Peyer's patch (tissue), 4 donors: Measurements from ENCODE around the gene PSG6. TPM values are rescaled to one million over a fixed set of nuclear protein-coding genes. Genes with fewer than 3 reads are reported as not detected.
"Not testable (repeated sequence)": the region's sequence is repeated elsewhere in the genome, so short reads cannot be mapped to it uniquely, and the experiment has no call there.

Experiments
- DNase-seq, 3 donors: peaks; one replicate each; pipeline ENCODE4 v3.0.0-alpha.2; 2017 to 2019
- H3K27ac ChIP-seq, 4 donors: fragments of 200-600 bp; sonication (generic); one replicate each; pipeline ENCODE4 v1.5.1; 2016 to 2019
- H3K27me3 ChIP-seq, 2 donors: fragments of 200-600 bp; sonication (generic); one replicate each; pipeline ENCODE4 v1.5.1; 2019
- H3K36me3 ChIP-seq, 3 donors: fragments of 200-600 bp; sonication (generic); one replicate each; pipeline ENCODE4 v1.5.1; 2016 to 2019
- H3K4me1 ChIP-seq, 4 donors: fragments of 200-600 bp; sonication (generic); one replicate each; pipeline ENCODE4 v1.5.1; 2016 to 2019
- H3K4me3 ChIP-seq, 4 donors: fragments of 200-600 bp; sonication (generic); 1 replicate in 3 of 4; 2 replicates in 1 of 4; pipeline ENCODE4 v1.5.1; 2016 to 2019; ENCODE audit warnings: mild to moderate bottlenecking in 1 of 4
- H3K9me3 ChIP-seq, 4 donors: fragments of 200-600 bp; sonication (generic); one replicate each; pipeline ENCODE4 v1.5.1; 2016 to 2019; ENCODE audit warnings: mild to moderate bottlenecking in 1 of 4
- POLR2A ChIP-seq, 2 donors: fragments of 450-650 bp; IDR thresholded peaks; one replicate each; pipeline ENCODE4 v1.5.1; 2017; ENCODE audit warnings: antibody characterized with exemption in 2 of 2, mild to moderate bottlenecking in 2 of 2, moderate library complexity in 2 of 2
- total RNA-seq, 4 donors: library from RNA; depleted of rRNA; stranded (reverse); fragments of >200 nt; gene quantifications; one replicate each; pipeline ENCODE4 v1.1.0, GENCODE V29; 2016
- TF ChIP-seq, protein P1 (sequence below), 6 experiments: fragments of 450-650 bp in 4 of 6; fragments of 200-600 bp in 2 of 6; sonication (generic) in 1 of 6; IDR thresholded peaks; one replicate each; pipeline ENCODE4 v1.5.1; 2017 to 2019; ENCODE audit warnings: antibody characterized with exemption in 6 of 6, mild to moderate bottlenecking in 3 of 6, moderate library complexity in 1 of 6

PSG6 gene
- total RNA-seq, 4 donors from 2014 or later: not detected

DNA sequence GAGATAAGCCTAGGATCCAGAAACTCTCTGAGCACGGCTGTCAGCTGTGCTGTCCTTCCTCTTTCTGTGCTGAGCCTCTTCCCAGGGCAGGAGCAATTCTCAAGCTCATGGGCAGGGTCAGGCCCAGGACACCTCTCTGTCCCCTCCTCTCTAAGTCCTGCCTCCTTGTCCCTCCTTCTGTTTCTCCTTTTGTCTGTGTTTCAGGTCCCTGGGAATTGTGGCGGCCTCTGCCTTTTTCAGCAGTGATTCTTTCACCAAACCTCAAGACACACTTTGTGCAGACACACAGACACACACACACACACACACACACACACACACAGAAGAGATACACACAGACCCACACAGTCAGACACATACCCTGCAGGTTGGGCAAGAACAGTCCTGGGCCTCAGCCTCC lies 38.1 kb downstream of the PSG6 start, which contains the start of gene PSG1:
Gene PSG1 (minus strand): TSS at position 101 of the 400 bp plus-strand sequence. CDS start 132 bp downstream, outside the sequence.
- H3K4me1 ChIP-seq: no peaks in the 10 kb centered on the region
- H3K9me3 ChIP-seq: no peaks in the 10 kb centered on the region
- H3K27ac ChIP-seq: no peak within 1 kb of the TSS
- no peak for DNase-seq
- H3K27me3 ChIP-seq: no peaks in the 10 kb centered on the region
- H3K36me3 ChIP-seq: no peaks in the 10 kb centered on the region
- TF ChIP-seq POLR2A (IDR thresholded peaks at IDR 0.05): no peak
- TF ChIP-seq, protein P1, sequence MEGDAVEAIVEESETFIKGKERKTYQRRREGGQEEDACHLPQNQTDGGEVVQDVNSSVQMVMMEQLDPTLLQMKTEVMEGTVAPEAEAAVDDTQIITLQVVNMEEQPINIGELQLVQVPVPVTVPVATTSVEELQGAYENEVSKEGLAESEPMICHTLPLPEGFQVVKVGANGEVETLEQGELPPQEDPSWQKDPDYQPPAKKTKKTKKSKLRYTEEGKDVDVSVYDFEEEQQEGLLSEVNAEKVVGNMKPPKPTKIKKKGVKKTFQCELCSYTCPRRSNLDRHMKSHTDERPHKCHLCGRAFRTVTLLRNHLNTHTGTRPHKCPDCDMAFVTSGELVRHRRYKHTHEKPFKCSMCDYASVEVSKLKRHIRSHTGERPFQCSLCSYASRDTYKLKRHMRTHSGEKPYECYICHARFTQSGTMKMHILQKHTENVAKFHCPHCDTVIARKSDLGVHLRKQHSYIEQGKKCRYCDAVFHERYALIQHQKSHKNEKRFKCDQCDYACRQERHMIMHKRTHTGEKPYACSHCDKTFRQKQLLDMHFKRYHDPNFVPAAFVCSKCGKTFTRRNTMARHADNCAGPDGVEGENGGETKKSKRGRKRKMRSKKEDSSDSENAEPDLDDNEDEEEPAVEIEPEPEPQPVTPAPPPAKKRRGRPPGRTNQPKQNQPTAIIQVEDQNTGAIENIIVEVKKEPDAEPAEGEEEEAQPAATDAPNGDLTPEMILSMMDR (IDR thresholded peaks at IDR 0.05): no peak
- no peak within 1 kb of the TSS for H3K4me3 ChIP-seq

DNA sequence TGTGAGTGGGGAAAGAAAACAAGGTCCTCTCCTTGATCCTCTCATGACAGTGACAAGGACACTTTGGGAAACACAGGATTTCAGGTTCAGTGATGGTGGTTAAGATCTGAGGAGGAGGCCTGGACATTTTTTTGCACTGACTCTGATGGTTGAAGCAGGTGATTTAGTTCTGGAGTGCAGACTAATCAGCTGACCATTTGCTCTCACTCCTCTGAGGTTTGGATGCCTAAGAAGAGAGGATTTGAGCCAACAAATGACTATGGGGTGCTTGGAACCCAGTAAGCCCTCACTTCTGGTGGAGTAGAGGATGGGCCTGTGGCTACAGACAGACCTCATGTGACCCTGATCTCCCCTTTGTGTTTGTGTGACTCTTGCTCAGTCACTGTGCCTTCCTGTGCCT lies 41.1 kb downstream of the PSG6 start:
- not testable (repeated sequence) for DNase-seq, H3K9me3 ChIP-seq, H3K27ac ChIP-seq, H3K36me3 ChIP-seq, H3K4me1 ChIP-seq, H3K4me3 ChIP-seq, H3K27me3 ChIP-seq

DNA sequence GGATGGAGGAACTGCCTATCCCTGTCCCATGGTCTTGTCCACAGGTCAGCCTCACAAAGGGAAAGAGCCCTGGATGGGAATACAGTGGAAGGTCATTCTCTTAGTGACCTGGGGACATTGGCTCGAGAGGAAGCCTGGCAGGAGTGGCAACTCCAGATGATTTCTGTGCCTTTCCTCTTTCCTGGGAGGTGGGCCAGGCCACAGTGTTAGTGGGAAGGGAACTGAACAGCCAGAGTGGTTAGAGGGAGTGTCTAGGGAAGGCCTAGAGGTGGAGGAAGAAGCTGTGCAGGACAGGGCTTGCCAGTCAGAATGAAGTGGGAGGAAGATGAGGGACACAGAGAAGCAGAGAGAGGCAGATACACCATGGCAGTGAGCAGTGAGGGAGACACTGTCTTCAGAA lies 41.8 kb downstream of the PSG6 start:
- not testable (repeated sequence) for H3K9me3 ChIP-seq, H3K36me3 ChIP-seq, H3K27me3 ChIP-seq, H3K4me3 ChIP-seq, H3K27ac ChIP-seq, H3K4me1 ChIP-seq, DNase-seq

DNA sequence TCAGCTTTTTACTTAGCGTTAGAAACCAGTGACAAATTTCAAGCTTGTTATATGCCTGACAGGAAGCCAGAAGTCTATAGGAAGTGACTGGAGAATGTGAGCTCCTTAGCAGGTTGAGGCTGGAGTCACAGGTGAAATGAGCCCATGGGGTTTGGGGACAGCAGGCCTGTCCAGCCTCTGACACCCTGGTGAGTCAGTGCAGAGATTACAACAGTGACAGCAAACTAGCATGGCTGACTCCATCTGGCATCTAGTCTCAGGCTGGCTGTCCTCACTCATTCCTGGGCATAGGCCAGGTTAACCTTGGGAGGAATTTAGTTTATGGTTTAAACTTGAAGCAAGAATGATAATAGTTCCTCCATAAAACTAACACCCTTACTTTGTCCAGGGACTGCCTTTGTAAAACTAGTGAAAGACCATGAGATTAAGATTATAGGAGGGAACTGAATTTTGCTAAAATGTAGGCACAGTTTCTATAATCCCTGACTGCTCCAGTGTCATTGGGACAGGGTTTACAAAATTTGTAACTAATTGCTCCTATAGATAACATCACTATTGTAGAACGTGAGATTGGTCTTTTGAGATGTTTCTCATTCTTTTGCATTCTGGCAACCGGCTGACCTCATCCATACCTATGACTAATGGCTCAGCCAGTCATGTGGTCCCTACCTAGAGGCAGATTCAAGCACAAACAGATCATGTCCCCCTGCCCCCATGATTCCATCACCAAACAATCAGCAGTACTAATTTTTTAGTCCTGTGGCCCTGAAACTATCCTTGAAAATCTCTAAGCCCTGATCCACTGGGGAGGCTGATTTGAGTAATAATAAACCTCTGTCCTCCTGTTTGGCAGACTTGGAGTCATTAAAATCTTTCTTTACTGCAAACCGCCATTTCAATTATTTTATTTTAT lies 42.5 kb downstream of the PSG6 start:
- not testable (repeated sequence) for H3K4me1 ChIP-seq, H3K9me3 ChIP-seq, H3K27me3 ChIP-seq, H3K27ac ChIP-seq, H3K4me3 ChIP-seq, DNase-seq, H3K36me3 ChIP-seq

DNA sequence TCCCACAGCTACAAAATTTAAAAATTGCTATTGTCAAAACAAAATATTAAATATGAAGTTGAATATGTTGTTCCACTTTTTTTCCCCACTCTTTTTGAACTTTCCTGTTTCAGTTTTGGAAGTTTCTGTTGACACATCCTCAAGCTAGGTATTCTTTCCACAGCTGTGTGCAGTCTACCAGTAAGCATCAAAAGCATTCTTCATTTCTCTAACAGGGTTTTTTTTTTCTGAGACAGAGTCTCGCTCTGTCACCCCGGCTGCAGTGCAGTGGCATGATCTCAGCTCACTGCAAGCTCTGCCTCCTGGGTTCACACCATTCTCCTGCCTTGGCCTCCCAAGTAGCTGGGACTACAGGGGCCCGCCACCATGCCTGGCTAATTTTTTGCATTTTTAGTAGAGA lies 43.6 kb downstream of the PSG6 start:
- DNase-seq, H3K36me3 ChIP-seq, H3K9me3 ChIP-seq, H3K4me3 ChIP-seq, H3K4me1 ChIP-seq, H3K27ac ChIP-seq, H3K27me3 ChIP-seq: not testable (repeated sequence)

DNA sequence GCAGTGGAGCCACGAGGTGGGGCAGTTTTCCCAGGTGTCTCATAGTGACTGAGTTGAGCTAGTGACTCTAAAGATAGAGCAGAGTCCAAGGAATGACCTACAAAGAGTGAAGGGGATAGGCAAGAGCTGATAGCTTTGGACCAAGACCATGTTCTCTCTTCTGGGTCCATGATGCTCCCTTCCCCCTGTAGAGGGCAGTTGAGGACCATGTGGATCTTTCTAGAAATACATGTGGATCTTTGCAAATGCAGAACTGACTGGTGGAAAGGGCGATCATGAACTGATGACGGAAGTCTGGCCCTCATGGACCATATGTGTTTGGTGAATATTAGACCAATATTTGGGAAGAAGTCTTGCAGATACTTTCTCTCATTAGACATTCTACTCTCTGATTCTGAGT lies 45.1 kb downstream of the PSG6 start:
- no peak for DNase-seq
- TF ChIP-seq, protein P1 (IDR thresholded peaks at IDR 0.05): no peak
- no peak for TF ChIP-seq POLR2A (IDR thresholded peaks at IDR 0.05)
- no peaks in the 10 kb centered on the region for H3K9me3 ChIP-seq
- no peaks in the 10 kb centered on the region for H3K4me1 ChIP-seq
- H3K27ac ChIP-seq: no peak overlapping the region
- H3K4me3 ChIP-seq: no peak overlapping the region
- no peaks in the 10 kb centered on the region for H3K27me3 ChIP-seq
- no peaks in the 10 kb centered on the region for H3K36me3 ChIP-seq

DNA sequence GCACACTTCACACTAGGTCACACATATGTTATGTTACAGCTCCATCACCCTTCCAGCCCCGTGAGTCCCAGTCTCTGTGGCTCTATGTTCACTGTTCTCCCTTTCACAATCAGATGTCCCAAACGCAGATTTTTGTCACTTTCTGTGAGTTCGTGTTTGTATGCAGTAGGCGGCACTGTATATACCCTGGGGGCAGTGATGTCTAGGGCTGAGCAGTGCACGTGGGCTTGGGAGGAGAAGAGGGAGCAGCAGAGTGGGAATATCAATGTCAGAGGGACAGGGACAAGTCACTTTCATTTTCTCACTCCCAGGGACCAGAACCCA lies 60.2 kb downstream of the PSG6 start:
- Histone ChIP-seq H3K4me1 (no peaks in the 10 kb centered on the region), H3K27me3 (no peaks in the 10 kb centered on the region), H3K27ac (no peak overlapping the region), H3K4me3 (no peak overlapping the region), H3K36me3 (no peaks in the 10 kb centered on the region), H3K9me3 (no peaks in the 10 kb centered on the region)
- DNase-seq: no peak
- TF ChIP-seq, protein P1 (IDR thresholded peaks at IDR 0.05): no peak
- no peak for TF ChIP-seq POLR2A (IDR thresholded peaks at IDR 0.05)
